Right kidney (tissue), 1 donor: ENCODE measurements around the gene BICDL2.

ENCODE experiments used
- DNase-seq: peaks from one replicate; pipeline ENCODE4 v3.0.0-alpha.2; 2016

BICDL2 gene

GRCh38 chr16:3010510-3010909 lies 26.2 kb downstream of the BICDL2 start:
- DNase-seq: no peak

- DNase-seq: peak; percentile 75
Observed at GRCh38 chr16:3009568-3010390, 27.0 kb downstream of the BICDL2 start.

GRCh38 chr16:3008690-3009037 lies 28.1 kb downstream of the BICDL2 start:
- DNase-seq: no peak

- no peak for DNase-seq
Observed at GRCh38 chr16:3007957-3008689, 28.6 kb downstream of the BICDL2 start.

- DNase-seq: no peak
Observed at GRCh38 chr16:3007059-3007956, 29.4 kb downstream of the BICDL2 start.

- no peak for DNase-seq
Observed at GRCh38 chr16:3004781-3005284, 31.9 kb downstream of the BICDL2 start.

- DNase-seq: no peak
Observed at GRCh38 chr16:3004319-3004718, 32.4 kb downstream of the BICDL2 start.

- DNase-seq: peak; percentile 83
Observed at GRCh38 chr16:3003582-3004270, 33.0 kb downstream of the BICDL2 start.

GRCh38 chr16:3001316-3001715 lies 35.4 kb downstream of the BICDL2 start:
- DNase-seq: no peak

GRCh38 chr16:3000540-3000939 lies 36.2 kb downstream of the BICDL2 start:
- no peak for DNase-seq

GRCh38 chr16:2999929-3000328 lies 36.8 kb downstream of the BICDL2 start:
- no peak for DNase-seq

GRCh38 chr16:2996298-2996697 lies 40.4 kb downstream of the BICDL2 start:
- DNase-seq: no peak

- DNase-seq: no peak
Observed at GRCh38 chr16:2992383-2993081, 44.2 kb downstream of the BICDL2 start.

GRCh38 chr16:2991566-2992261 lies 45.0 kb downstream of the BICDL2 start:
- DNase-seq: no peak

GRCh38 chr16:2990891-2991290 lies 45.9 kb downstream of the BICDL2 start:
- DNase-seq: no peak

- no peak for DNase-seq
Observed at GRCh38 chr16:2988590-2989099, 48.1 kb downstream of the BICDL2 start.

GRCh38 chr16:2987833-2988232 lies 48.9 kb downstream of the BICDL2 start:
- DNase-seq: no peak

GRCh38 chr16:2987286-2987685 lies 49.5 kb downstream of the BICDL2 start:
- no peak for DNase-seq

GRCh38 chr16:2986623-2987188 lies 50.0 kb downstream of the BICDL2 start:
- no peak for DNase-seq

- DNase-seq: no peak
Observed at GRCh38 chr16:2985893-2986355, 50.8 kb downstream of the BICDL2 start.
